Liver (tissue), 9 donors: Measurements from ENCODE around the gene PSRC1. TPM values are rescaled to one million over a fixed set of nuclear protein-coding genes. Genes with fewer than 3 reads are reported as not detected.

Experiments used
- DNase-seq: peaks from one replicate; pipeline ENCODE4 v3.0.0-alpha.2; 2017; ENCODE audit warnings: low spot score
- H3K27ac ChIP-seq, 2 donors: one replicate each; pipeline ENCODE4 v1.7.0; 2013; ENCODE audit warnings: inconsistent platforms in 2 of 2, low read length in 2 of 2, control low read depth in 1 of 2, low read depth in 1 of 2, mild to moderate bottlenecking in 1 of 2
- H3K27me3 ChIP-seq, 4 donors: one replicate each; pipeline versions ENCODE4 v1.6.1 to v1.7.0; 2013; ENCODE audit warnings: low read length in 3 of 4, inconsistent platforms in 1 of 4, mild to moderate bottlenecking in 1 of 4, moderate library complexity in 1 of 4; ENCODE audit not compliant: control insufficient read depth in 4 of 4, insufficient read depth in 4 of 4
- H3K36me3 ChIP-seq, 4 donors: one replicate each; pipeline versions ENCODE4 v1.6.1 to v1.7.0; 2013; ENCODE audit warnings: low read length in 3 of 4, mild to moderate bottlenecking in 3 of 4, low read depth in 1 of 4, moderate library complexity in 1 of 4; ENCODE audit not compliant: control insufficient read depth in 4 of 4, insufficient read depth in 3 of 4
- H3K4me1 ChIP-seq, 4 donors: one replicate each; pipeline versions ENCODE4 v1.6.1 to v1.7.0; 2013; ENCODE audit warnings: low read length in 3 of 4, mild to moderate bottlenecking in 3 of 4, moderate library complexity in 1 of 4; ENCODE audit not compliant: control insufficient read depth in 4 of 4, insufficient read depth in 4 of 4
- H3K4me3 ChIP-seq, 3 donors: one replicate each; pipeline versions ENCODE4 v1.6.1 to v1.7.0; 2013; ENCODE audit warnings: low read length in 3 of 3, control low read depth in 1 of 3, low read depth in 1 of 3, mild to moderate bottlenecking in 1 of 3
- H3K9ac ChIP-seq, 2 donors: one replicate each; pipeline ENCODE4 v1.7.0; 2013; ENCODE audit warnings: low read length in 2 of 2, mild to moderate bottlenecking in 2 of 2, moderate library complexity in 2 of 2, control low read depth in 1 of 2, low read depth in 1 of 2
- H3K9me3 ChIP-seq, 4 donors: one replicate each; pipeline versions ENCODE4 v1.6.1 to v1.7.0; 2013; ENCODE audit warnings: low read length in 3 of 4; ENCODE audit not compliant: control insufficient read depth in 4 of 4
- CTCF ChIP-seq: fragments of 150-350 bp; IDR thresholded peaks from 2 replicates; pipeline ENCODE4 v1.5.1; 2017; ENCODE audit warnings: improper control_type of control experiment, low read depth, low read length; ENCODE audit not compliant: missing input control
- EGR1 ChIP-seq, 2 donors: IDR thresholded peaks; 2 replicates each; pipeline ENCODE4 v1.6.1; 2016 to 2018; ENCODE audit warnings: antibody characterized with exemption in 2 of 2, low read depth in 2 of 2
- FOXA1 ChIP-seq: IDR thresholded peaks from 2 replicates; pipeline ENCODE4 v1.6.1; 2016; ENCODE audit warnings: antibody characterized with exemption
- FOXA2 ChIP-seq: IDR thresholded peaks from 2 replicates; pipeline ENCODE4 v1.6.1; 2016; ENCODE audit warnings: antibody characterized with exemption
- GABPA ChIP-seq, 2 donors: IDR thresholded peaks in 1 of 2; conservative IDR thresholded peaks in 1 of 2; 2 replicates each; pipeline ENCODE4 v1.6.1; 2016; ENCODE audit warnings: antibody characterized with exemption in 2 of 2, mild to moderate bottlenecking in 1 of 2, moderate library complexity in 1 of 2
- HNF4A ChIP-seq, 2 donors: conservative IDR thresholded peaks; 2 replicates each; pipeline ENCODE4 v1.6.1; 2016; ENCODE audit warnings: antibody characterized with exemption in 2 of 2, mild to moderate bottlenecking in 2 of 2
- HNF4G ChIP-seq: IDR thresholded peaks from 2 replicates; pipeline ENCODE4 v1.6.1; 2016; ENCODE audit warnings: antibody characterized with exemption
- JUND ChIP-seq, 2 donors: IDR thresholded peaks; 2 replicates each; pipeline ENCODE4 v1.6.1; 2016; ENCODE audit warnings: antibody characterized with exemption in 2 of 2
- MAX ChIP-seq: IDR thresholded peaks from 2 replicates; pipeline ENCODE4 v1.6.1; 2016; ENCODE audit warnings: antibody characterized with exemption
- NR2F2 ChIP-seq: IDR thresholded peaks from 2 replicates; pipeline ENCODE4 v1.6.1; 2016; ENCODE audit warnings: antibody characterized with exemption
- RAD21 ChIP-seq, 2 donors: IDR thresholded peaks; 2 replicates each; pipeline ENCODE4 v1.6.1; 2016; ENCODE audit warnings: antibody characterized with exemption in 2 of 2, mild to moderate bottlenecking in 2 of 2
- REST ChIP-seq: IDR thresholded peaks from 2 replicates; pipeline ENCODE4 v1.6.1; 2016; ENCODE audit warnings: antibody characterized with exemption, mild to moderate bottlenecking
- RXRA ChIP-seq, 2 donors: IDR thresholded peaks; 2 replicates each; pipeline ENCODE4 v1.6.1; 2017 to 2018; ENCODE audit warnings: antibody characterized with exemption in 2 of 2, mild to moderate bottlenecking in 1 of 2
- SP1 ChIP-seq: IDR thresholded peaks from 2 replicates; pipeline ENCODE4 v1.6.1; 2018; ENCODE audit warnings: antibody characterized with exemption, mild to moderate bottlenecking
- TAF1 ChIP-seq: conservative IDR thresholded peaks from 2 replicates; pipeline ENCODE4 v1.6.1; 2016; ENCODE audit warnings: antibody characterized with exemption, mild to moderate bottlenecking
- YY1 ChIP-seq: IDR thresholded peaks from 2 replicates; pipeline ENCODE4 v1.6.1; 2016; ENCODE audit warnings: antibody characterized with exemption, mild to moderate bottlenecking
- ZBTB33 ChIP-seq: IDR thresholded peaks from 2 replicates; pipeline ENCODE4 v1.6.1; 2016; ENCODE audit warnings: antibody characterized with exemption
- WGBS: extraction: QIAGEN DNeasy Blood & Tissue Kit; methylation state at CpG from one replicate; pipeline ENCODE4 v1.1.7; 2013; 5-methylcytosine and 5-hydroxymethylcytosine counted together
- polyA plus RNA-seq, 2 donors: library from polyadenylated mRNA; stranded (reverse) in 1 of 2; unstranded in 1 of 2; fragments of 200-250 nt in 1 of 2; fragments of >200 nt in 1 of 2; fragmentation: Nextera tagmentation in 1 of 2; extraction: Ambion mirVana in 1 of 2; gene quantifications; one replicate each; pipeline versions ENCODE4 v1.2.1 to v1.2.3, GENCODE V29; 2013 to 2015
- total RNA-seq, 2 donors: library from RNA; depleted of rRNA; stranded (reverse); fragments of >200 nt; gene quantifications; one replicate each; pipeline ENCODE4 v1.2.3, GENCODE V29; 2014
- TF ChIP-seq, protein P1 (sequence below): IDR thresholded peaks from 2 replicates; pipeline ENCODE4 v1.6.1; 2016; ENCODE audit warnings: antibody characterized with exemption
- donor health status: healthy.
- donor health status: healthy.
- donor health status: healthy.
- donor health status: healthy.
- donor health status: healthy.

Gene PSRC1
- total and polyA plus RNA-seq, 4 donors, result 0.25 to 2.6 (median 1.1) TPM

DNA sequence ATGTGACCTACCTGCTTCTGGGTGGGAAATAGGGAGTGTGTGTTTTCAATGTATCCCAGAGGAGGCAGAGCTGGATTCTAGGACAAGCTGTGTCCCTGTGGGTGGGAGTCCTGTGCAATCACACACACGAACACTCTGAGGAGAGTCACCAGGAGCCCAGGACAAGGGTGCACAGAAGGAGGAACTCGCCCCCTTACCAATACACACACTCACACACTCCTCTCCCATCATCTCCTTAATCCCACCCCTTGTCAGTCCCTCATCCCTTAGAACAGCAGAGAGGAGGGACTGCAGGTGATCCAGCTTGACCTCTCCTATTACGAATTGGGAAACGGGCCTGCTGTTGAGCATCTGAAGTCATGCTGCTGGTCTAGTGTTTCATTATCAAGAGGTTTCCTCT, 32.3 kb upstream of the PSRC1 start:
- Histone ChIP-seq H3K4me1 (peaks cover 0 to 8% (median 4%) of the 10 kb centered on the region in 4 donors), H3K36me3 (no peaks in the 10 kb centered on the region), H3K9me3 (no peaks in the 10 kb centered on the region), H3K27me3 (no peaks in the 10 kb centered on the region), H3K9ac (no peak overlapping the region), H3K27ac (no peak overlapping the region), H3K4me3 (no peak overlapping the region)
- 95% methylated on average over 4 of the region's 4 CpGs for WGBS
- TF ChIP-seq EGR1 (IDR thresholded peaks at IDR 0.05; ENCODE audit: low read depth in 2 of 2) (no peak), REST (no peak), NR2F2 (no peak), RAD21 (IDR thresholded peaks at IDR 0.05) (no peak), RXRA (IDR thresholded peaks at IDR 0.05) (no peak), ZBTB33 (no peak), HNF4G (no peak), YY1 (no peak), JUND (IDR thresholded peaks at IDR 0.05) (no peak), FOXA2 (no peak), GABPA (IDR thresholded peaks at IDR 0.05 in 1 of 2, conservative IDR thresholded peaks at IDR 0.05 in 1 of 2) (no peak), SP1 (no peak), HNF4A (conservative IDR thresholded peaks at IDR 0.05) (no peak), MAX (no peak), TAF1 (no peak), FOXA1 (no peak), CTCF (no peak)
- TF ChIP-seq, protein P1, sequence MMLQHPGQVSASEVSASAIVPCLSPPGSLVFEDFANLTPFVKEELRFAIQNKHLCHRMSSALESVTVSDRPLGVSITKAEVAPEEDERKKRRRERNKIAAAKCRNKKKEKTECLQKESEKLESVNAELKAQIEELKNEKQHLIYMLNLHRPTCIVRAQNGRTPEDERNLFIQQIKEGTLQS, result no peak
- no peak for DNase-seq

GRCh38 chr1:109314795-109315194, 31.9 kb upstream of the PSRC1 start:
- no peak overlapping the region for H3K4me3 ChIP-seq
- H3K9me3 ChIP-seq, result no peaks in the 10 kb centered on the region
- H3K36me3 ChIP-seq, result no peaks in the 10 kb centered on the region
- no peak overlapping the region for H3K9ac ChIP-seq
- no peak overlapping the region for H3K27ac ChIP-seq
- 100% methylated on average over 1 of the region's 1 CpG for WGBS
- H3K4me1 ChIP-seq, result peaks cover 0 to 9% (median 4%) of the 10 kb centered on the region in 4 donors
- H3K27me3 ChIP-seq, result no peaks in the 10 kb centered on the region
- TF ChIP-seq MAX (no peak), EGR1 (IDR thresholded peaks at IDR 0.05; ENCODE audit: low read depth in 2 of 2) (no peak), YY1 (no peak), RXRA (IDR thresholded peaks at IDR 0.05) (no peak), HNF4A (conservative IDR thresholded peaks at IDR 0.05) (no peak), ZBTB33 (no peak), JUND (IDR thresholded peaks at IDR 0.05) (no peak), GABPA (IDR thresholded peaks at IDR 0.05 in 1 of 2, conservative IDR thresholded peaks at IDR 0.05 in 1 of 2) (no peak), CTCF (no peak), SP1 (no peak), FOXA1 (no peak), FOXA2 (no peak), RAD21 (IDR thresholded peaks at IDR 0.05) (no peak), NR2F2 (no peak)
- no peak for DNase-seq
